H1 (cell line): Measurements from ENCODE around the gene TTC13. TPM values are rescaled to one million over a fixed set of nuclear protein-coding genes. Genes with fewer than 3 reads are reported as not detected.

ENCODE experiments used
- CTCF ChIA-PET: fragments of 300-600 bp; sonication (Branson Sonifier 250); formaldehyde crosslinking; loops from one replicate; lab custom pipeline; 2021; ENCODE audit not compliant: partially characterized antibody; lab: Charles Lee
- POLR2A ChIA-PET: fragments of 300-600 bp; sonication (Branson Sonifier 250); formaldehyde crosslinking; loops from one replicate; lab custom pipeline; 2021; ENCODE audit warnings: inconsistent platforms; ENCODE audit not compliant: partially characterized antibody; lab: Charles Lee
- DNase-seq, 2 experiments: peaks; one replicate each; pipeline versions ENCODE4 v3.0.0 to v3.0.0-alpha.2; 2010 to 2022; ENCODE audit warnings: low spot score in 2 of 2, low read depth in 1 of 2, mixed read lengths in 1 of 2
- FAIRE-seq: peaks from 2 replicates; lab custom pipeline; 2011; peaks lifted over from hg19 to GRCh38; lab: Jason Lieb, UNC
- H2AFZ ChIP-seq: 2 replicates; pipeline ENCODE4 v1.8.1; 2012; ENCODE audit warnings: low read length, inconsistent platforms
- H2AK5ac ChIP-seq: 2 replicates; pipeline ENCODE4 v1.6.1; 2013; ENCODE audit warnings: low read depth, low read length
- H2BK120ac ChIP-seq: replicated peaks from 2 replicates; pipeline ENCODE3; 2013; ENCODE audit warnings: low read depth, low read length, inconsistent platforms
- H2BK12ac ChIP-seq: 2 replicates; pipeline ENCODE4 v1.6.1; 2013; ENCODE audit warnings: low read depth, low read length
- H2BK15ac ChIP-seq: 2 replicates; pipeline ENCODE4 v1.6.1; 2013; ENCODE audit warnings: low read length
- H2BK20ac ChIP-seq: 2 replicates; pipeline ENCODE4 v1.6.1; 2013; ENCODE audit warnings: low read length
- H2BK5ac ChIP-seq: 2 replicates; pipeline ENCODE4 v1.6.1; 2013; ENCODE audit warnings: low read depth, low read length
- H3K14ac ChIP-seq: 2 replicates; pipeline ENCODE4 v1.6.1; 2013; ENCODE audit warnings: inconsistent platforms; ENCODE audit not compliant: insufficient read length
- H3K18ac ChIP-seq: 2 replicates; pipeline ENCODE4 v1.6.1; 2013; ENCODE audit warnings: low read length; ENCODE audit errors: extremely low read depth
- H3K23ac ChIP-seq: 2 replicates; pipeline ENCODE4 v1.6.1; 2013; ENCODE audit warnings: inconsistent platforms; ENCODE audit not compliant: insufficient read length
- H3K23me2 ChIP-seq: 2 replicates; pipeline ENCODE4 v1.6.1; 2013; ENCODE audit warnings: low read depth, low read length
- H3K27ac ChIP-seq: 2 replicates; pipeline ENCODE4 v1.6.1; 2011; ENCODE audit warnings: low read depth, low read length, inconsistent platforms
- H3K27me3 ChIP-seq, 4 experiments: replicated peaks in 1 of 4; 1 replicate in 1 of 4; 2 replicates in 3 of 4; pipeline versions ENCODE4 v1.6.1 to v1.8.1; 2011 to 2013; ENCODE audit warnings: low read length in 3 of 4, mild to moderate bottlenecking in 3 of 4, inconsistent platforms in 2 of 4, mixed read lengths in 2 of 4, moderate library complexity in 1 of 4; ENCODE audit not compliant: control insufficient read depth in 3 of 4, insufficient read depth in 3 of 4; ENCODE audit errors: extremely low read depth in 1 of 4
- H3K36me3 ChIP-seq, 4 experiments: 2 replicates each; pipeline versions ENCODE4 v1.6.1 to v1.8.1; 2011 to 2013; ENCODE audit warnings: mild to moderate bottlenecking in 4 of 4, low read length in 3 of 4, moderate library complexity in 2 of 4, control low read depth in 1 of 4, inconsistent platforms in 1 of 4; ENCODE audit not compliant: insufficient read depth in 4 of 4, control insufficient read depth in 2 of 4
- H3K4ac ChIP-seq: replicated peaks from 2 replicates; pipeline ENCODE3; 2013; ENCODE audit warnings: low read length, low read depth, mixed read lengths, inconsistent platforms; ENCODE audit not compliant: insufficient read length
- H3K4me1 ChIP-seq, 4 experiments: replicated peaks in 1 of 4; 1 replicate in 1 of 4; 2 replicates in 3 of 4; pipeline versions ENCODE4 v1.6.1 to v1.8.1; 2011 to 2013; ENCODE audit warnings: low read length in 3 of 4, inconsistent platforms in 2 of 4, mixed read lengths in 1 of 4; ENCODE audit not compliant: insufficient read depth in 4 of 4, control insufficient read depth in 3 of 4
- H3K4me2 ChIP-seq, 2 experiments: 2 replicates each; pipeline versions ENCODE4 v1.6.1 to v1.8.1; 2011 to 2013; ENCODE audit warnings: low read depth in 2 of 2, low read length in 2 of 2, control low read depth in 1 of 2, inconsistent platforms in 1 of 2, mild to moderate bottlenecking in 1 of 2; ENCODE audit not compliant: insufficient read depth in 1 of 2
- H3K4me3 ChIP-seq, 4 experiments: fragments of 200-600, 300-600 bp in 1 of 4; sonication (generic), shearing (Covaris generic), sonication (Bioruptor Twin) in 1 of 4; 2 replicates each; pipeline versions ENCODE4 v1.5.1 to v1.8.1; 2011 to 2016; ENCODE audit warnings: low read length in 4 of 4, low read depth in 3 of 4, control low read depth in 2 of 4, inconsistent platforms in 2 of 4, mild to moderate bottlenecking in 2 of 4, mixed read lengths in 1 of 4, moderate library complexity in 1 of 4; ENCODE audit not compliant: insufficient read depth in 2 of 4; ENCODE audit errors: extremely low read depth in 1 of 4
- H3K56ac ChIP-seq: replicated peaks from 2 replicates; pipeline ENCODE3; 2013; ENCODE audit warnings: low read depth, mild to moderate bottlenecking, mixed read lengths, low read length, inconsistent platforms; ENCODE audit not compliant: insufficient read length
- H3K79me1 ChIP-seq: 2 replicates; pipeline ENCODE4 v1.6.1; 2013; ENCODE audit warnings: low read depth, low read length, control low read depth
- H3K79me2 ChIP-seq, 2 experiments: 2 replicates each; pipeline versions ENCODE4 v1.6.1 to v1.8.1; 2012 to 2013; ENCODE audit warnings: low read length in 2 of 2, mild to moderate bottlenecking in 2 of 2, inconsistent platforms in 1 of 2; ENCODE audit not compliant: insufficient read depth in 2 of 2, control insufficient read depth in 1 of 2
- H3K9ac ChIP-seq, 4 experiments: replicated peaks in 1 of 4; 1 replicate in 1 of 4; 2 replicates in 3 of 4; pipeline versions ENCODE4 v1.6.1 to v1.8.1; 2011 to 2013; ENCODE audit warnings: low read depth in 3 of 4, low read length in 3 of 4, control low read depth in 2 of 4, mild to moderate bottlenecking in 2 of 4, moderate library complexity in 2 of 4, inconsistent platforms in 1 of 4; ENCODE audit errors: extremely low read depth in 1 of 4
- H3K9me3 ChIP-seq, 2 experiments: 2 replicates each; pipeline versions ENCODE4 v1.6.1 to v1.8.1; 2012 to 2013; ENCODE audit warnings: mild to moderate bottlenecking in 2 of 2, moderate library complexity in 2 of 2, control low read depth in 1 of 2, inconsistent platforms in 1 of 2, low read depth in 1 of 2, low read length in 1 of 2, mixed read lengths in 1 of 2; ENCODE audit not compliant: insufficient read depth in 2 of 2
- H4K20me1 ChIP-seq, 2 experiments: replicated peaks in 1 of 2; 2 replicates each; pipeline versions ENCODE3 to v1.8.1; 2011 to 2013; ENCODE audit warnings: inconsistent platforms in 2 of 2, low read length in 2 of 2, mild to moderate bottlenecking in 1 of 2; ENCODE audit not compliant: insufficient read depth in 2 of 2, control insufficient read depth in 1 of 2
- H4K5ac ChIP-seq: 2 replicates; pipeline ENCODE4 v1.6.1; 2013; ENCODE audit warnings: low read length, low read depth, mixed read lengths, inconsistent platforms; ENCODE audit not compliant: insufficient read length
- H4K8ac ChIP-seq: 2 replicates; pipeline ENCODE4 v1.8.0; 2013; ENCODE audit warnings: mild to moderate bottlenecking, moderate library complexity, low read length, inconsistent platforms; ENCODE audit not compliant: insufficient read depth; ENCODE audit errors: extremely low read depth
- H4K91ac ChIP-seq: replicated peaks from 2 replicates; pipeline ENCODE3; 2013; ENCODE audit warnings: low read length, mixed read lengths, inconsistent platforms; ENCODE audit not compliant: insufficient read length
- BACH1 ChIP-seq: IDR thresholded peaks from 2 replicates; pipeline ENCODE4 v1.6.1; 2012; ENCODE audit warnings: low read length, improper control_type of control experiment
- EP300 ChIP-seq, 2 experiments: IDR thresholded peaks; 1 replicate in 1 of 2; 2 replicates in 1 of 2; pipeline ENCODE4 v1.6.1; 2011 to 2012; ENCODE audit warnings: low read depth in 2 of 2, low read length in 2 of 2, mild to moderate bottlenecking in 2 of 2, borderline replicate concordance in 1 of 2, inconsistent platforms in 1 of 2, moderate library complexity in 1 of 2
- POU5F1 ChIP-seq: IDR thresholded peaks from 2 replicates; pipeline ENCODE4 v1.6.1; 2011; ENCODE audit warnings: low read depth, mild to moderate bottlenecking, low read length, moderate library complexity
- RBBP5 ChIP-seq: IDR thresholded peaks from 2 replicates; pipeline ENCODE4 v1.7.1; 2012; ENCODE audit warnings: low read depth, mild to moderate bottlenecking, inconsistent platforms, low read length, moderate library complexity, borderline replicate concordance
- SIN3A ChIP-seq, 2 experiments: IDR thresholded peaks in 1 of 2; conservative IDR thresholded peaks in 1 of 2; 2 replicates each; pipeline ENCODE4 v1.6.1; 2011 to 2012; ENCODE audit warnings: low read length in 2 of 2, improper control_type of control experiment in 1 of 2, low read depth in 1 of 2, mild to moderate bottlenecking in 1 of 2
- SP1 ChIP-seq: IDR thresholded peaks from 2 replicates; pipeline ENCODE4 v1.6.1; 2011; ENCODE audit warnings: low read depth, low read length
- TCF12 ChIP-seq: IDR thresholded peaks from 2 replicates; pipeline ENCODE4 v1.6.1; 2011; ENCODE audit warnings: low read depth, mild to moderate bottlenecking, low read length
- WGBS, 2 experiments: shearing (Covaris generic) in 1 of 2; methylation state at CpG; one replicate each; pipeline versions ENCODE4 v1.1.6 to v1.1.7; 2013 to 2015; ENCODE audit warnings: low lambda C conversion rate in 2 of 2, mixed read lengths in 2 of 2, inconsistent platforms in 1 of 2, low coverage in 1 of 2, missing lambda C conversion rate in 1 of 2; ENCODE audit not compliant: insufficient replicate concordance in 2 of 2, insufficient coverage in 1 of 2, insufficient read length in 1 of 2; ENCODE audit errors: extremely low coverage in 1 of 2, missing lambda C conversion rate in 1 of 2; 5-methylcytosine and 5-hydroxymethylcytosine counted together
- polyA plus RNA-seq, 7 experiments: library from polyadenylated mRNA; depleted of rRNA in 3 of 7; stranded (reverse) in 5 of 7; unstranded in 2 of 7; fragments of >200 nt in 5 of 7; fragments of 200-250 nt in 2 of 7; gene quantifications; 1 replicate in 5 of 7; 2 replicates in 1 of 7; 4 replicates in 1 of 7; pipeline versions ENCODE4 v1.2.1 to v1.2.3, GENCODE V29; 2011 to 2013; ENCODE audit warnings: missing spikeins in 2 of 7, mixed read lengths in 2 of 7
- total RNA-seq: library from RNA; stranded (reverse); fragmentation: NEBNext Ultra II Directional; extraction: Animal tissue kit (Norgen Biotek cat#: 25700); gene quantifications from 2 replicates; pipeline ENCODE4 v1.2.1, GENCODE V29; 2021

The TTC13 gene
- total and polyA plus RNA-seq, 2 of the 8 experiments (the other 6 are each of a cell fraction or from before 2014, with no cell fraction given), result 3.1 to 7.1 TPM

DNA sequence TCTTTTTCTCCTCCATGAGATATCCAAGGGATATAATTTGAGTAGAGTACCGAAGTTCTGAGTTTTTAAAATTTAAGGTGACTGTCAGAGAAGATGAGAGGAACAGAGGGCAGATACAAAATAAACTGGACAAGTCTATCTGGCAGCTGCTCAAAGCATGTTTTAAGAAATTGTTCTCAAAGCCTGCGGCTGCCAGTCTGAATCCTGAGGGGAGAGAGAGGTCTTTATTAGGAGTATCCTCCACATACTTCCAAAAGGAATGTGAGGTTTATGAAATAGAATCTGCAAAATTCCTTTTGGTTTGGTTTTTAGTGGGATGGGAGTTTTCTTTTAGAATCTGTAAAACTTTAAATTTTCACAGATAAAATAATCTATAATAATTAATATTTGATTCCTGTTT lies 41.3 kb downstream of the TTC13 start:
- Histone ChIP-seq H3K27ac (no peak overlapping the region), H2AK5ac (no peak overlapping the region), H4K5ac (no peak overlapping the region), H3K56ac (no peak overlapping the region), H4K91ac (no peak overlapping the region), H2BK5ac (no peak overlapping the region), H2BK12ac (no peak overlapping the region), H3K4me1 (no peaks in the 10 kb centered on the region), H3K4me3 (no peak overlapping the region), H2BK15ac (no peak overlapping the region), H3K14ac (no peak overlapping the region), H3K36me3 (no peaks in the 10 kb centered on the region), H3K9me3 (no peaks in the 10 kb centered on the region), H3K27me3 (no peaks in the 10 kb centered on the region; a peak in 1 of 7 replicates), H3K4me2 (no peak overlapping the region), H3K79me2 (no peaks in the 10 kb centered on the region), H4K20me1 (no peaks in the 10 kb centered on the region), H3K23ac (no peak overlapping the region), H4K8ac (no peak overlapping the region), H3K9ac (no peak overlapping the region), H3K4ac (no peak overlapping the region), H2BK20ac (no peak overlapping the region), H2AFZ (no peak overlapping the region), H3K23me2 (no peaks in the 10 kb centered on the region), H2BK120ac (no peak overlapping the region), H3K18ac (no peak overlapping the region), H3K79me1 (no peaks in the 10 kb centered on the region)
- DNase-seq (no peak), FAIRE-seq (no peak)
- POLR2A ChIA-PET, result interaction anchor here (1.0 kb wide), 1 partner anchor 10 kb away, joined by 4 read pairs; no protein-coding TSS in a partner anchor
- WGBS, 2 experiments, result 87% methylated on average over 2 of the region's 2 CpGs; no CpG with 5 or more reads in 1 of the 2 experiments
- CTCF ChIA-PET, result interaction anchor here (1.2 kb wide), 1 partner anchor 85 kb away, joined by 3 read pairs; no protein-coding TSS in a partner anchor
- no peak for TF ChIP-seq SP1
- no peak for TF ChIP-seq TCF12
- TF ChIP-seq EP300 (IDR thresholded peaks at IDR 0.05; ENCODE audit: borderline replicate concordance in 1 of 2, low read depth in 2 of 2, low read length in 2 of 2), result no peak
- TF ChIP-seq POU5F1, result no peak
- TF ChIP-seq RBBP5, result no peak
- no peak for TF ChIP-seq BACH1
- TF ChIP-seq SIN3A (conservative IDR thresholded peaks at IDR 0.05 in 1 of 2, IDR thresholded peaks at IDR 0.05 in 1 of 2; ENCODE audit: low read depth in 1 of 2, low read length in 2 of 2), result no peak
